ENCODE measurements around the gene POT1. TPM values are rescaled to one million over a fixed set of nuclear protein-coding genes. Genes with fewer than 3 reads are reported as not detected.
"Not testable (repeated sequence)": the region's sequence is repeated elsewhere in the genome, so short reads cannot be mapped to it uniquely, and the experiment has no call there.

The POT1 gene
- 10 to 100 TPM; 12.7 to 24.7 (median 15.5) TPM for total RNA-seq
- polyA plus RNA-seq: 10 to 100 TPM in 1 of 2 donors, 1 to 10 TPM in 1; 5.1 to 16.8 TPM
- long read RNA-seq, donor 1, partial matches to known transcripts: 0 of 1 reads
- long read RNA-seq, donor 1, other reads (novel, unspliced or antisense): 1 of 1 reads
- long read RNA-seq, donor 2, full-length matches to known transcripts: 1 of 9 reads
- long read RNA-seq, donor 2, partial matches to known transcripts: 0 of 9 reads
- long read RNA-seq, donor 2, other reads (novel, unspliced or antisense): 8 of 9 reads
- long read RNA-seq, donor 3, full-length matches to known transcripts: 6 of 13 reads
- long read RNA-seq, donor 3, partial matches to known transcripts: 1 of 13 reads
- long read RNA-seq, donor 3, other reads (novel, unspliced or antisense): 6 of 13 reads

GRCh38 chr7:124929467-124930172, at the start of gene POT1:
TSS of gene POT1 (minus strand) at chr7:124929825. CDS start at chr7:124897173, 32,652 bp downstream.
- 0% methylated on average over 45 of the region's 45 CpGs for WGBS, 2 donors
- Histone ChIP-seq H3K27me3 (no peaks in the 10 kb centered on the region), H3K9me3 (no peaks in the 10 kb centered on the region), H3K4me3 (peak within 1 kb of the TSS; percentile 27 to 79 (median 66)), H3K27ac (peak within 1 kb of the TSS; percentile 55 to 91 (median 86)), H3K36me3 (peaks cover 0 to 16% (median 0%) of the 10 kb centered on the region in 9 donors), H3K4me1 (peaks cover 0 to 39% (median 28%) of the 10 kb centered on the region in 9 donors)
- DNase-seq (peak; percentile 98 to 99), ATAC-seq (peak; percentile 100)
- no peak for TF ChIP-seq CTCF (IDR thresholded peaks at IDR 0.05)
- intact Hi-C loops (cut with DNase I): loop anchor here in 1 of 10 donors (5.0 kb wide), 1 partner anchor 43 kb away; no protein-coding TSS in a partner anchor

GRCh38 chr7:124975131-124975530, 45.5 kb upstream of the POT1 start:
- 60 to 64% methylated on average over 3 of the region's 3 CpGs for whole genome bisulfite sequencing, 2 donors

GRCh38 chr7:124965553-124965952, 35.9 kb upstream of the POT1 start:
- no peak overlapping the region for H3K4me3 ChIP-seq
- intact Hi-C loops (cut with DNase I): no loop called here
- ATAC-seq (no peak), DNase-seq (no peak)
- H3K9me3 ChIP-seq: no peaks in the 10 kb centered on the region
- H3K27me3 ChIP-seq: no peaks in the 10 kb centered on the region
- TF ChIP-seq CTCF (IDR thresholded peaks at IDR 0.05): no peak
- no peak overlapping the region for H3K27ac ChIP-seq
- H3K36me3 ChIP-seq: no peaks in the 10 kb centered on the region
- no peaks in the 10 kb centered on the region for H3K4me1 ChIP-seq
- whole genome bisulfite sequencing, 2 donors: 86 to 88% methylated on average over 4 of the region's 4 CpGs

More at GRCh38 chr7:124975131-124975530, 45.5 kb upstream of the POT1 start:
- intact Hi-C loops (cut with DNase I); H3K4me3 ChIP-seq; H3K36me3 ChIP-seq; H3K27ac ChIP-seq; H3K9me3 ChIP-seq; DNase-seq; H3K4me1 ChIP-seq; H3K27me3 ChIP-seq; ATAC-seq: not testable (repeated sequence)

- Histone ChIP-seq H3K27me3 (no peaks in the 10 kb centered on the region), H3K36me3 (no peaks in the 10 kb centered on the region), H3K4me1 (no peaks in the 10 kb centered on the region), H3K9me3 (peaks cover 0 to 18% (median 0%) of the 10 kb centered on the region in 11 donors), H3K27ac (no peak overlapping the region), H3K4me3 (no peak overlapping the region)
- 44 to 59% methylated on average over 1 of the region's 1 CpG for WGBS, 2 donors
- no peak for ATAC-seq
- no peak for DNase-seq
- no peak for TF ChIP-seq CTCF (IDR thresholded peaks at IDR 0.05)
- intact Hi-C loops (cut with DNase I): no loop called here
Observed at GRCh38 chr7:124959676-124960075, 30.1 kb upstream of the POT1 start.

GRCh38 chr7:124957952-124958351, 28.3 kb upstream of the POT1 start:
- H3K36me3 ChIP-seq; H3K27ac ChIP-seq; intact Hi-C loops (cut with DNase I); ATAC-seq; H3K4me3 ChIP-seq; H3K27me3 ChIP-seq; H3K4me1 ChIP-seq; DNase-seq: not testable (repeated sequence)
- 93 to 96% methylated on average over 1 of the region's 1 CpG for whole genome bisulfite sequencing, 2 donors
- H3K9me3 ChIP-seq: peaks cover 0 to 18% (median 0%) of the 10 kb centered on the region in 11 donors
